ENCODE data around the gene SESTD1.

The SESTD1 gene

GRCh38 chr2:179264368-179265081, at the start of gene SESTD1:
Gene SESTD1 (minus strand): TSS chr2:179264832. CDS start chr2:179191841, 72,991 bp downstream.
- DNase-seq (ENCODE audit: low read depth), result no peak

GRCh38 chr2:179313057-179313456, 48.4 kb upstream of the SESTD1 start:
- no peak for DNase-seq (ENCODE audit: low read depth)

GRCh38 chr2:179311101-179311500, 46.5 kb upstream of the SESTD1 start:
- DNase-seq (ENCODE audit: low read depth), result no peak

- DNase-seq (ENCODE audit: low read depth), result no peak
Measured at GRCh38 chr2:179307616-179308371, 43.2 kb upstream of the SESTD1 start.

- DNase-seq (ENCODE audit: low read depth), result no peak
Measured at GRCh38 chr2:179305125-179305524, 40.5 kb upstream of the SESTD1 start.

- no peak for DNase-seq (ENCODE audit: low read depth)
Measured at GRCh38 chr2:179304424-179304823, 39.8 kb upstream of the SESTD1 start.

GRCh38 chr2:179302764-179303571, 38.3 kb upstream of the SESTD1 start:
- no peak for DNase-seq (ENCODE audit: low read depth)

GRCh38 chr2:179302149-179302548, 37.5 kb upstream of the SESTD1 start:
- DNase-seq (ENCODE audit: low read depth), result no peak

GRCh38 chr2:179298666-179299065, 34.0 kb upstream of the SESTD1 start:
- no peak for DNase-seq (ENCODE audit: low read depth)

- DNase-seq (ENCODE audit: low read depth), result no peak
Measured at GRCh38 chr2:179297927-179298326, 33.3 kb upstream of the SESTD1 start.

GRCh38 chr2:179290329-179290728, 25.7 kb upstream of the SESTD1 start:
- no peak for DNase-seq (ENCODE audit: low read depth)

GRCh38 chr2:179285060-179285459, 20.4 kb upstream of the SESTD1 start:
- no peak for DNase-seq (ENCODE audit: low read depth)

GRCh38 chr2:179277429-179278196, 13.0 kb upstream of the SESTD1 start:
- no peak for DNase-seq (ENCODE audit: low read depth)

- no peak for DNase-seq (ENCODE audit: low read depth)
Measured at GRCh38 chr2:179275253-179276012, 10.8 kb upstream of the SESTD1 start.

- no peak for DNase-seq (ENCODE audit: low read depth)
Measured at GRCh38 chr2:179274749-179275148, 10.1 kb upstream of the SESTD1 start.

GRCh38 chr2:179273461-179273962, 8.9 kb upstream of the SESTD1 start:
- no peak for DNase-seq (ENCODE audit: low read depth)

GRCh38 chr2:179272406-179273192, 8.0 kb upstream of the SESTD1 start:
- DNase-seq (ENCODE audit: low read depth), result peak; percentile 22

- DNase-seq (ENCODE audit: low read depth), result no peak
Measured at GRCh38 chr2:179270689-179271088, 6.1 kb upstream of the SESTD1 start.

- DNase-seq (ENCODE audit: low read depth), result no peak
Measured at GRCh38 chr2:179268277-179268925, 3.8 kb upstream of the SESTD1 start.

GRCh38 chr2:179266271-179266670, 1.6 kb upstream of the SESTD1 start:
- DNase-seq (ENCODE audit: low read depth), result no peak
